ENCODE results near the gene EPN1.

- TF ChIP-seq CTCF (IDR thresholded peaks at IDR 0.05; ENCODE audit: low read depth, low read length, poor library complexity, severe bottlenecking), result no peak
- TF ChIP-seq EZH2phosphoT487 (IDR thresholded peaks at IDR 0.05; ENCODE audit: borderline replicate concordance, low read length), result no peak
Measured at GRCh38 chr19:55650126-55650557, 24.9 kb upstream of the EPN1 start.

Measured in DOHH2 (cell line).